Bronchial epithelial cell (primary cell): Measurements from ENCODE around the gene VEGFB. TPM values are rescaled to one million over a fixed set of nuclear protein-coding genes. Genes with fewer than 3 reads are reported as not detected.
"Not testable (repeated sequence)": the region's sequence is repeated elsewhere in the genome, so short reads cannot be mapped to it uniquely, and the experiment has no call there.

ENCODE experiments used
- DNase-seq: peaks from one replicate; pipeline ENCODE4 v3.0.0-alpha.2; 2010; ENCODE audit warnings: low read depth
- FAIRE-seq: peaks from 2 replicates; lab custom pipeline; 2011; peaks lifted over from hg19 to GRCh38; lab: Jason Lieb, UNC
- H3K27me3 ChIP-seq: 2 replicates; pipeline ENCODE4 v1.5.1; 2011; ENCODE audit warnings: low read length; ENCODE audit not compliant: control insufficient read depth, insufficient read depth
- H3K36me3 ChIP-seq: 2 replicates; pipeline ENCODE4 v1.5.1; 2011; ENCODE audit warnings: low read length; ENCODE audit not compliant: control insufficient read depth, insufficient read depth
- H3K4me3 ChIP-seq: 2 replicates; pipeline ENCODE4 v1.5.1; 2011; ENCODE audit warnings: mild to moderate bottlenecking, low read depth, low read length, control low read depth
- total RNA-seq: library from RNA; depleted of rRNA; stranded (reverse); fragments of >200 nt; gene quantifications from 2 replicates; pipeline ENCODE4 v1.2.1, GENCODE V29; 2014
- TF ChIP-seq, protein P1 (sequence below): IDR thresholded peaks from 2 replicates; pipeline ENCODE4 v1.5.1; 2011; ENCODE audit warnings: mild to moderate bottlenecking, moderate library complexity, low read length, control low read depth, inconsistent platforms; ENCODE audit not compliant: insufficient read depth, severe bottlenecking

The VEGFB gene
- total RNA-seq, 1 donor from 2014 or later, result 12.4 TPM

DNA sequence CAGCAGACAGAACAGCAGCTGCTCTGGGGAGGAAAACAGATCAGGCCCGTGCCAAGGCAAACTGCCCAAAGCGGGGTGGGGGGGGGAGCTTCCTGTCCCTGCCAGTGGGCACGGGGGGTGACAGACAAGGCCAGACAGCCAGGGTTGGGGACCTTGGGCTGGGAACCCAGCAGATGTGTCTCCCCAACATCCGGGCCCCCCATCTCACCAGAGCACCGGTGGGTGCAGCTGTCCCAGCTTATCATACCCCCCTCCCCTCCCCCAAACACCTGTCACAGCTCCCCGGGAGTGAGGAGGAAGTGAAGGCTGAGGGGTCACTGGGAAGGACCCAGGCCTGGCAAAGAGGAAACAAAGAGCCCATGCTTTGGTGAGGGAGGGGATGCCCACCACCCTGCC lies 11.0 kb downstream of the VEGFB start:
- H3K27me3 ChIP-seq, result no peaks in the 10 kb centered on the region
- TF ChIP-seq, protein P1, sequence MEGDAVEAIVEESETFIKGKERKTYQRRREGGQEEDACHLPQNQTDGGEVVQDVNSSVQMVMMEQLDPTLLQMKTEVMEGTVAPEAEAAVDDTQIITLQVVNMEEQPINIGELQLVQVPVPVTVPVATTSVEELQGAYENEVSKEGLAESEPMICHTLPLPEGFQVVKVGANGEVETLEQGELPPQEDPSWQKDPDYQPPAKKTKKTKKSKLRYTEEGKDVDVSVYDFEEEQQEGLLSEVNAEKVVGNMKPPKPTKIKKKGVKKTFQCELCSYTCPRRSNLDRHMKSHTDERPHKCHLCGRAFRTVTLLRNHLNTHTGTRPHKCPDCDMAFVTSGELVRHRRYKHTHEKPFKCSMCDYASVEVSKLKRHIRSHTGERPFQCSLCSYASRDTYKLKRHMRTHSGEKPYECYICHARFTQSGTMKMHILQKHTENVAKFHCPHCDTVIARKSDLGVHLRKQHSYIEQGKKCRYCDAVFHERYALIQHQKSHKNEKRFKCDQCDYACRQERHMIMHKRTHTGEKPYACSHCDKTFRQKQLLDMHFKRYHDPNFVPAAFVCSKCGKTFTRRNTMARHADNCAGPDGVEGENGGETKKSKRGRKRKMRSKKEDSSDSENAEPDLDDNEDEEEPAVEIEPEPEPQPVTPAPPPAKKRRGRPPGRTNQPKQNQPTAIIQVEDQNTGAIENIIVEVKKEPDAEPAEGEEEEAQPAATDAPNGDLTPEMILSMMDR, result no peak
- peak overlapping the region; percentile 99 for H3K4me3 ChIP-seq
- H3K36me3 ChIP-seq, result peaks cover 11% of the 10 kb centered on the region
- no peak for DNase-seq
- no peak for FAIRE-seq

DNA sequence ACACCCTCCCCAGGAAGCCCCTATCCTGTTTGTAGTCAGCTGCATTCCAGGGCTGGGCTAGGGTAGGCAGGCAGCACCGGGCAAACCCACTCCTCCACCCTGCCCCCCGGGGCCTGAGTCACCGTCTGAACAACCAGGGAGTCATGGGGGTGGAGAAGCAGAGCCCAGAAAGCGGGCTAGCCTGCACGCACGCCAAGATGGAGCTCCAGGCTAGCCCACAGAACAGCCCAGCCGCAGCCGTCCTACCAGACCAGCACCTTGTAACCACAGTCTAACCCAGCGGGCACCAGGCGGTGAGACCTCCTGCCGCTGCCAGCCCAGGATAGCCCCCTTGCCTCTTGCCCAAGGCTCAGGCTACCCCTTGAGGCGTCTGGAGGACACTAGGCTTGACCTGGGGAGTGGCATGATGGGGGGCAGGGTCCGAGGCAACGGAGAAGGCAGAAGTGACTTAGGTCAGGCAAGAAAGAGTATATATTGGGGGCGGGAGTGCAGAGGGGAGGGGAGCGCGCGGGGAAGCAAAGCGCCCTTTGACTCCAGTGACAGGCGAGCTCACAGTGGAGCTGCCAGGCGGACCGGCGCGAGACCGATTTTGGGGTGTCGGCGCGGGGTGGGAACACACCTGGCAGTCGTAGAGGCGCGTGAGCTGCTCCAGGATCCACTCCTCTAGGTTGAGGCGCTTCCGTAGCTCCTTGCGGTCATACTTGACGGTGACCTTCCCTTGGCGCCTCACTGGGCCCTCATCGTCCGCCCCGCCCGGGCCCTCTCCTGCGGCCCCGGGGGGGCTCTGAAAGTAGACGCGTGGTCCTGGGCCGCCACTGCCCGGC lies 11.6 kb downstream of the VEGFB start:
- DNase-seq, result peak; percentile 93
- TF ChIP-seq, protein P1, result no peak

DNA sequence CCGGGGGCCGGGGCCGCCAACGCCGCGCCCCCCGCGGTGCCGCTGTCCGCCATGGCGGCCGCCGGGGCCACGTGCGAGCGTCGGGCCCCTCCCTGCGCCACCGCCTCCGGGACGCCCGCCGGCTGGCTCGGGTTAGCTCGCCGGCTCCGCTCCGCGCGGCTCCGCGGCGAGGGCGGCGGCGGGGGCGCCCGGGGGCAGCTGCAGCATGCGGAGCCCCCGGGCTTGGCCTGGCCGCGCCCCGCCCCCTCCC lies 12.2 kb downstream of the VEGFB start:
- not testable (repeated sequence) for FAIRE-seq

More for the DNA sequence above, 11.6 kb downstream of the VEGFB start:
- no peak for FAIRE-seq
- no peaks in the 10 kb centered on the region for H3K27me3 ChIP-seq
- H3K4me3 ChIP-seq, result peak overlapping the region; percentile 99
- H3K36me3 ChIP-seq, result peaks cover 11% of the 10 kb centered on the region

DNA sequence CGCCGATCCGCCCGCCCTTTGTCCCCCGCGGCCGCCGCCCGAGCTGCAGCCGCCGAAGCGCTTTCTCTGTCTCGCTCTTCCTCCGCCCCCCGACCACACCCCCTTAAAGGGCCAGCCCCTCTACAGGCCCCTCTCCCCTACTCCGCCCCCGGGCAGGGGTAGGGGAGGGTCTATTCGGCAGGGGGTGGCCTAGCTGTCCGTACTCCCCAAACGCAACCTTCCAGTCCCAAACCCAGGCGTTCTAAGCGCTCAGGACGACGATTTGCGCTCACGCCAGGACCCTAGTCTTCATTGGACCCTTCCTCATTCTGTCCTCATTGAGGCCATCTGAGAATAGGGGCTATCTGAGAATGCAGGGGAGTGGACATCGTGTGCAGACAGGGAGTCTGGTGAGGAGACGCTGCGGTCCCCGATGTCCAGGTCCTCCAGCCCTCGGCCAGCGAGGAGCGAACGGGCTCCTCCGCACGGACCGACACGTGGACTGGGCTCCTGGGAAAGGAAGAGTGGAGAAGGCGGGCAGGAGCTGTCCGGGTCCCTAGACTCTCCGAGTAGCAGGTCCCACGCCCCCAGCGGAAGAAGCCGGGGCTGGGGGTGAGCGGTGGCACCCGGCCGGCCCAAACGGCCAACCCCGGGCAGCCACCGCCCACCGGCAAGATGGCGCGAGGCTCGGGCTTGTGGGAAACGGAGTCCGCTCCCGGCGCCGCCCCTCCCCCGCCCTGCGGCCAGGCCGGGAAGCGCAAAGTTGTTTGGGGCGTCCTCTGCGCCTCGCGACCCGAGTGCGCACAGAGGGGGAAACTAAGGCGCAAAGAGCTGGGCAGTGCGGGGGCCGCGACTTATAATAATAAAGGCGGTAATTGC lies 12.7 kb downstream of the VEGFB start, which contains the start of gene PPP1R14B:
TSS of gene PPP1R14B (minus strand) at position 73 of the 858 bp plus-strand sequence. CDS start 270 bp downstream, outside the sequence.
- FAIRE-seq, result no peak

More for the DNA sequence above, 12.2 kb downstream of the VEGFB start:
- H3K27me3 ChIP-seq, DNase-seq: not testable (repeated sequence)
- Histone ChIP-seq H3K4me3 (peak overlapping the region; percentile 99), H3K36me3 (peaks cover 11% of the 10 kb centered on the region)

DNA sequence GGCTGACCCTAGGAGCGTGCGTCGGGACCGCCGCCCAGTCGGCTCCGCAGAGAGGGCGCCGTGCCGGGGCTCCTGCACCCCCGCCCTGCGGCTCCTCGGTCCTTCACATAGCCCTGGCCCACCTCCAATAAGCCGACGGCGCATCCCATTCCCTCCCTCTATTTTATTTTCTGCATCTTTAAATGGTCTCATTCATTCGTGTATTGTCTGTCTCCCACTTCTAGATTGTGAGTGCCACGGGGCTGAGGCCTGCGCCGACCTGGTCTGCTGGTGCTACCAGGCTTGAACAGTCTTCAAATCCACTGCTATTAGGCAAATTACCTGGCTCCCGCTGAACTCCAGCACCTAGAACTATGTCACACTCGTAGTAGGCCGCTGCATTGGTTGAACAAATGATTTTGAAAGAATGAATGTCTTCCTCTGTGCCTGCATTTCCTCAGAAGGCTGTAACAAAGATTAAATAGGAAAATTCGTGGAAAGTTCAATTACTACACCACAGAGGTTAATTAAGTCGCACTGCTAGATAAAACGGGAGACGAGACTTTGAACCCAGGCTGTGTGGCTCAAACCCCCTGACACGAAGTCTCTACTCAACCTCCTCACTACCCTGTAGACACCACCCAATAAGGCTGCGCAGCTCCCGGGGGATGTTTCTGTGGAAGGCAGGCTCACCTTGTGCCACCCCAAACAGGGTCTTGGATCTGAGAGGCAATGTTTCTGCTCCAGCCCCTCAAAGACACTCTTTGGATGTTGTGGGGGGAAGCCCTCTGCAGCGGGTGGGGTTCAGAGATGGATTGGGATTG lies 13.5 kb downstream of the VEGFB start:
- peak overlapping the region; percentile 50 for H3K4me3 ChIP-seq
- TF ChIP-seq, protein P1, result no peak
- DNase-seq (no peak), FAIRE-seq (no peak)
- H3K27me3 ChIP-seq, result no peaks in the 10 kb centered on the region
- peaks cover 11% of the 10 kb centered on the region for H3K36me3 ChIP-seq

More for the DNA sequence above, 12.7 kb downstream of the VEGFB start, which contains the start of gene PPP1R14B:
- no peaks in the 10 kb centered on the region for H3K27me3 ChIP-seq
- TF ChIP-seq, protein P1, result peak; percentile 21
- peak within 1 kb of the TSS; percentile 99 for H3K4me3 ChIP-seq
- peaks cover 11% of the 10 kb centered on the region for H3K36me3 ChIP-seq
- peak; percentile 69 for DNase-seq
